ENCODE results near the gene RAB44. TPM values are rescaled to one million over a fixed set of nuclear protein-coding genes. Genes with fewer than 3 reads are reported as not detected.
"Not testable (repeated sequence)": the region's sequence is repeated elsewhere in the genome, so short reads cannot be mapped to it uniquely, and the experiment has no call there.

RAB44 gene
- total RNA-seq, 1 experiment from 2014 or later = 0.11 TPM

DNA sequence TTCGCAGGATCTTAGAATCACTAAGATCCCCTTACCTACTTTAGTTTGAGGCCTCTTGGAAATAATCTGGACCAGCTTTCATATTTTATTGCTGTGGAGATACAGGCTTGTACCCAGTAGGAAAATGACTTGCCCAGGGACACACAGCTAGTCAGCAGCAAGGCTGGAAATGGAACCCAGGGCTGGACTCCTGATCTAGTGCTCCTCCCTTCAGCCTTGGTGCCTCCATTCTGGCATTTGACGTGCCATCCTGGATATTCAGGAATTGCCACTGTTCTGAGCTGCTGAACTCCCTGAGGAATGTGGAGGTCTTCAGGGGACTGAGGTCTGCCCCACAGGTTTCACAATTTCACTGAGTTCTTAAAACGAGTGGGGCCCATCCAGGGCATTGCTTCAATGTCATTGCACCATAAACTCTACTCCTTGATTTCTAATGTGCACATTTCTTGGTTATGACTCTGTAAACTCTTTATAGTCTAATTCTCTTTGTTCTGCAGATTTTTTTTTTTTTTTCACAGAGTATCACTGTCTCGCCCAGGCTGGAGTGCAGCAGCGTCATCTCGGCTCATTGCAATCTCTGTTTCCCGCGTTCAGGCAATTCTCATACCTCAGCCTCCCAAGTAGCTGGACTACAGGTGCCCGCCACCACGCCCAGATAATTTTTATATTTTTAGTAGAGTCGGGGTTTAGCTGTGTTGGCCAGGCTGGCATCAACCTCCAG lies 45.8 kb upstream of the RAB44 start:
- Mint-ChIP-seq H3K4me1 (peaks cover 21% of the 10 kb centered on the region), H3K27me3 (ENCODE audit: low read depth) (no peaks in the 10 kb centered on the region), H3K36me3 (no peaks in the 10 kb centered on the region), H3K9me3 (no peaks in the 10 kb centered on the region), H3K4me3 (no peak overlapping the region), H3K27ac (no peak overlapping the region)
- ChIA-PET CTCF (no interaction called here), POLR2A (interaction anchor here (0.7 kb wide), 1 partner anchor 1167 kb away, joined by 3 read pairs; no protein-coding TSS in a partner anchor)
- no peak for DNase-seq (ENCODE audit: low spot score)
- TF ChIP-seq TCF7 (CRISPR knock-in tag; IDR thresholded peaks at IDR 0.05; ENCODE audit: low read depth) (no peak), ZNF396 (CRISPR knock-in tag; IDR thresholded peaks at IDR 0.05; ENCODE audit: borderline replicate concordance) (no peak)
- ATAC-seq = no peak

DNA sequence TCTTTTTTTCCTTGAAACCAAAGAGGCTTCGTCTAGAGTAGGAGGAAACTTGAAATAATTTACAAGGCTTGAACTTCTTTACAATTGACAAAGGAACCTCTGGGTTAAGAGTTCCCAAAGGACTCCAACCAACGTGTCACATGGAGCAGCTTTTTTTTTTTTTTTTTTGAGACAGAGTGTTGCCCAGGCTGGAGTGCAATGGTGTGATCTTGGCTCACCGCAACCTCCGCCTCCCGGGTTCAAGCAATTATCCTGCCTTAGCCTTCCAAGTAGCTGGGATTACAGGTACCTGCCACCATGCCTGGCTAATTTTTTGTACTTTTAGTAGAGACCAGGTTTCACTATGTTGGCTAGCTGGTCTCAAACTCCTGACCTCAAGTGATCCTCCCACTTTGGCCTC lies 43.2 kb upstream of the RAB44 start:
- H3K4me3 Mint-ChIP-seq; H3K27me3 Mint-ChIP-seq (ENCODE audit: low read depth); H3K9me3 Mint-ChIP-seq; H3K27ac Mint-ChIP-seq; ATAC-seq; H3K36me3 Mint-ChIP-seq; DNase-seq (ENCODE audit: low spot score); POLR2A ChIA-PET: not testable (repeated sequence)
- CTCF ChIA-PET = interaction anchor here (1.2 to 1.3 kb wide), 2 partner anchors 23 to 39 kb away, joined by 4 to 6 read pairs; no protein-coding TSS in a partner anchor
- H3K4me1 Mint-ChIP-seq = peaks cover 19% of the 10 kb centered on the region

DNA sequence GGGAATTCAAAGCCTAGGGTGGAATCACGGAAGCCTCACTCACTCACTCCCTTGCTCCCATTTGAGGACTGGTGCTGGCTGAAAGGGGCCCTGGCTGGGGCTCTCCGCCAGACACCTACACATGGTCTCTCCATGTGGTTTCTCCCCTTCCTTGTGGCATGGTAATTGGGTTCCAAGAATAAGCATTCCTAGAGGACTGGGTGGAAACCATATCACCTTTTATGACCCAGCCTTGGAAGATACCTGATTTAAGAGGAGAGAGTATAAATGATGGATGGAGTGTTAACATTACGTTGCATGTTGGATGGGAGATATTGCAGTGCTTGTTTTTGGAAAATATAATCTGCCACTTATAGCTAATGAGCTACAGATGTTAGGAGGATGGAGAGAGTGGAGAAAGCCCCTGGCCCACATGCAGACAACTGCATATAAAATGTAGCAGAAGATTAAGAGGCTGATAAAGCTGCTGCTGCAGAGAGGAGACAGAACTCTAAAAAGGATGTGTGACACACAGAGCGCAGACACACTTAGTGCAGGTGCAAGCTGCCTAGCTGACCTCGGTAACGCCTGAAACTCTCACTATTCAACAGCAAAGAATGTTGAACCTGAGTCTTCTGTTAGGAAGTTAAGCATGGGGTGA lies 42.4 kb upstream of the RAB44 start:
- Mint-ChIP-seq H3K36me3 (no peaks in the 10 kb centered on the region), H3K4me1 (peaks cover 14% of the 10 kb centered on the region), H3K4me3 (no peak overlapping the region), H3K27me3 (ENCODE audit: low read depth) (0 out of 2 replicates have a peak, but pooled peaks cover 2% of the 10 kb centered on the region), H3K27ac (no peak overlapping the region), H3K9me3 (no peaks in the 10 kb centered on the region)
- POLR2A ChIA-PET = no interaction called here
- no peak for DNase-seq (ENCODE audit: low spot score)
- CTCF ChIA-PET = interaction anchor here (1.0 to 1.3 kb wide), 3 partner anchors 19 to 40 kb away, joined by 3 to 6 read pairs (median 4); no protein-coding TSS in a partner anchor
- TF ChIP-seq SMAD3 (CRISPR knock-in tag; IDR thresholded peaks at IDR 0.05; ENCODE audit: borderline replicate concordance) = no peak
- no peak for TF ChIP-seq HMGA2 (CRISPR knock-in tag; IDR thresholded peaks at IDR 0.05)
- TF ChIP-seq NFYB (CRISPR knock-in tag; conservative IDR thresholded peaks at IDR 0.05; ENCODE audit: low read depth) = no peak
- no peak for TF ChIP-seq CBFB (CRISPR knock-in tag; IDR thresholded peaks at IDR 0.05; ENCODE audit: low read depth)
- no peak for TF ChIP-seq ZNF423 (CRISPR knock-in tag; IDR thresholded peaks at IDR 0.05)
- TF ChIP-seq, protein P1, sequence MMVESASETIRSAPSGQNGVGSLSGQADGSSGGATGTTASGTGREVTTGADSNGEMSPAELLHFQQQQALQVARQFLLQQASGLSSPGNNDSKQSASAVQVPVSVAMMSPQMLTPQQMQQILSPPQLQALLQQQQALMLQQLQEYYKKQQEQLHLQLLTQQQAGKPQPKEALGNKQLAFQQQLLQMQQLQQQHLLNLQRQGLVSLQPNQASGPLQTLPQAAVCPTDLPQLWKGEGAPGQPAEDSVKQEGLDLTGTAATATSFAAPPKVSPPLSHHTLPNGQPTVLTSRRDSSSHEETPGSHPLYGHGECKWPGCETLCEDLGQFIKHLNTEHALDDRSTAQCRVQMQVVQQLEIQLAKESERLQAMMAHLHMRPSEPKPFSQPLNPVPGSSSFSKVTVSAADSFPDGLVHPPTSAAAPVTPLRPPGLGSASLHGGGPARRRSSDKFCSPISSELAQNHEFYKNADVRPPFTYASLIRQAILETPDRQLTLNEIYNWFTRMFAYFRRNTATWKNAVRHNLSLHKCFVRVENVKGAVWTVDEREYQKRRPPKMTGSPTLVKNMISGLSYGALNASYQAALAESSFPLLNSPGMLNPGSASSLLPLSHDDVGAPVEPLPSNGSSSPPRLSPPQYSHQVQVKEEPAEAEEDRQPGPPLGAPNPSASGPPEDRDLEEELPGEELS (CRISPR knock-in tag; IDR thresholded peaks at IDR 0.05) = no peak
- TF ChIP-seq JAZF1 (CRISPR knock-in tag; IDR thresholded peaks at IDR 0.05) = no peak
- TF ChIP-seq, protein P2, sequence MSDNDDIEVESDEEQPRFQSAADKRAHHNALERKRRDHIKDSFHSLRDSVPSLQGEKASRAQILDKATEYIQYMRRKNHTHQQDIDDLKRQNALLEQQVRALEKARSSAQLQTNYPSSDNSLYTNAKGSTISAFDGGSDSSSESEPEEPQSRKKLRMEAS (CRISPR knock-in tag; IDR thresholded peaks at IDR 0.05) = no peak
- no peak for TF ChIP-seq ZNF317 (CRISPR knock-in tag; IDR thresholded peaks at IDR 0.05; ENCODE audit: borderline replicate concordance, low read depth)
- TF ChIP-seq KAT7 (CRISPR knock-in tag; IDR thresholded peaks at IDR 0.05; ENCODE audit: borderline replicate concordance) = no peak
- TF ChIP-seq, protein P3, sequence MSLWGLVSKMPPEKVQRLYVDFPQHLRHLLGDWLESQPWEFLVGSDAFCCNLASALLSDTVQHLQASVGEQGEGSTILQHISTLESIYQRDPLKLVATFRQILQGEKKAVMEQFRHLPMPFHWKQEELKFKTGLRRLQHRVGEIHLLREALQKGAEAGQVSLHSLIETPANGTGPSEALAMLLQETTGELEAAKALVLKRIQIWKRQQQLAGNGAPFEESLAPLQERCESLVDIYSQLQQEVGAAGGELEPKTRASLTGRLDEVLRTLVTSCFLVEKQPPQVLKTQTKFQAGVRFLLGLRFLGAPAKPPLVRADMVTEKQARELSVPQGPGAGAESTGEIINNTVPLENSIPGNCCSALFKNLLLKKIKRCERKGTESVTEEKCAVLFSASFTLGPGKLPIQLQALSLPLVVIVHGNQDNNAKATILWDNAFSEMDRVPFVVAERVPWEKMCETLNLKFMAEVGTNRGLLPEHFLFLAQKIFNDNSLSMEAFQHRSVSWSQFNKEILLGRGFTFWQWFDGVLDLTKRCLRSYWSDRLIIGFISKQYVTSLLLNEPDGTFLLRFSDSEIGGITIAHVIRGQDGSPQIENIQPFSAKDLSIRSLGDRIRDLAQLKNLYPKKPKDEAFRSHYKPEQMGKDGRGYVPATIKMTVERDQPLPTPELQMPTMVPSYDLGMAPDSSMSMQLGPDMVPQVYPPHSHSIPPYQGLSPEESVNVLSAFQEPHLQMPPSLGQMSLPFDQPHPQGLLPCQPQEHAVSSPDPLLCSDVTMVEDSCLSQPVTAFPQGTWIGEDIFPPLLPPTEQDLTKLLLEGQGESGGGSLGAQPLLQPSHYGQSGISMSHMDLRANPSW (CRISPR knock-in tag; conservative IDR thresholded peaks at IDR 0.05; ENCODE audit: low read depth) = no peak
- TF ChIP-seq, protein P4, sequence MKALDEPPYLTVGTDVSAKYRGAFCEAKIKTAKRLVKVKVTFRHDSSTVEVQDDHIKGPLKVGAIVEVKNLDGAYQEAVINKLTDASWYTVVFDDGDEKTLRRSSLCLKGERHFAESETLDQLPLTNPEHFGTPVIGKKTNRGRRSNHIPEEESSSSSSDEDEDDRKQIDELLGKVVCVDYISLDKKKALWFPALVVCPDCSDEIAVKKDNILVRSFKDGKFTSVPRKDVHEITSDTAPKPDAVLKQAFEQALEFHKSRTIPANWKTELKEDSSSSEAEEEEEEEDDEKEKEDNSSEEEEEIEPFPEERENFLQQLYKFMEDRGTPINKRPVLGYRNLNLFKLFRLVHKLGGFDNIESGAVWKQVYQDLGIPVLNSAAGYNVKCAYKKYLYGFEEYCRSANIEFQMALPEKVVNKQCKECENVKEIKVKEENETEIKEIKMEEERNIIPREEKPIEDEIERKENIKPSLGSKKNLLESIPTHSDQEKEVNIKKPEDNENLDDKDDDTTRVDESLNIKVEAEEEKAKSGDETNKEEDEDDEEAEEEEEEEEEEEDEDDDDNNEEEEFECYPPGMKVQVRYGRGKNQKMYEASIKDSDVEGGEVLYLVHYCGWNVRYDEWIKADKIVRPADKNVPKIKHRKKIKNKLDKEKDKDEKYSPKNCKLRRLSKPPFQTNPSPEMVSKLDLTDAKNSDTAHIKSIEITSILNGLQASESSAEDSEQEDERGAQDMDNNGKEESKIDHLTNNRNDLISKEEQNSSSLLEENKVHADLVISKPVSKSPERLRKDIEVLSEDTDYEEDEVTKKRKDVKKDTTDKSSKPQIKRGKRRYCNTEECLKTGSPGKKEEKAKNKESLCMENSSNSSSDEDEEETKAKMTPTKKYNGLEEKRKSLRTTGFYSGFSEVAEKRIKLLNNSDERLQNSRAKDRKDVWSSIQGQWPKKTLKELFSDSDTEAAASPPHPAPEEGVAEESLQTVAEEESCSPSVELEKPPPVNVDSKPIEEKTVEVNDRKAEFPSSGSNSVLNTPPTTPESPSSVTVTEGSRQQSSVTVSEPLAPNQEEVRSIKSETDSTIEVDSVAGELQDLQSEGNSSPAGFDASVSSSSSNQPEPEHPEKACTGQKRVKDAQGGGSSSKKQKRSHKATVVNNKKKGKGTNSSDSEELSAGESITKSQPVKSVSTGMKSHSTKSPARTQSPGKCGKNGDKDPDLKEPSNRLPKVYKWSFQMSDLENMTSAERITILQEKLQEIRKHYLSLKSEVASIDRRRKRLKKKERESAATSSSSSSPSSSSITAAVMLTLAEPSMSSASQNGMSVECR (CRISPR knock-in tag; IDR thresholded peaks at IDR 0.05; ENCODE audit: borderline replicate concordance) = no peak
- TF ChIP-seq, protein P5, sequence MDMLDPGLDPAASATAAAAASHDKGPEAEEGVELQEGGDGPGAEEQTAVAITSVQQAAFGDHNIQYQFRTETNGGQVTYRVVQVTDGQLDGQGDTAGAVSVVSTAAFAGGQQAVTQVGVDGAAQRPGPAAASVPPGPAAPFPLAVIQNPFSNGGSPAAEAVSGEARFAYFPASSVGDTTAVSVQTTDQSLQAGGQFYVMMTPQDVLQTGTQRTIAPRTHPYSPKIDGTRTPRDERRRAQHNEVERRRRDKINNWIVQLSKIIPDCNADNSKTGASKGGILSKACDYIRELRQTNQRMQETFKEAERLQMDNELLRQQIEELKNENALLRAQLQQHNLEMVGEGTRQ (CRISPR knock-in tag; IDR thresholded peaks at IDR 0.05) = no peak
- TF ChIP-seq, protein P6, sequence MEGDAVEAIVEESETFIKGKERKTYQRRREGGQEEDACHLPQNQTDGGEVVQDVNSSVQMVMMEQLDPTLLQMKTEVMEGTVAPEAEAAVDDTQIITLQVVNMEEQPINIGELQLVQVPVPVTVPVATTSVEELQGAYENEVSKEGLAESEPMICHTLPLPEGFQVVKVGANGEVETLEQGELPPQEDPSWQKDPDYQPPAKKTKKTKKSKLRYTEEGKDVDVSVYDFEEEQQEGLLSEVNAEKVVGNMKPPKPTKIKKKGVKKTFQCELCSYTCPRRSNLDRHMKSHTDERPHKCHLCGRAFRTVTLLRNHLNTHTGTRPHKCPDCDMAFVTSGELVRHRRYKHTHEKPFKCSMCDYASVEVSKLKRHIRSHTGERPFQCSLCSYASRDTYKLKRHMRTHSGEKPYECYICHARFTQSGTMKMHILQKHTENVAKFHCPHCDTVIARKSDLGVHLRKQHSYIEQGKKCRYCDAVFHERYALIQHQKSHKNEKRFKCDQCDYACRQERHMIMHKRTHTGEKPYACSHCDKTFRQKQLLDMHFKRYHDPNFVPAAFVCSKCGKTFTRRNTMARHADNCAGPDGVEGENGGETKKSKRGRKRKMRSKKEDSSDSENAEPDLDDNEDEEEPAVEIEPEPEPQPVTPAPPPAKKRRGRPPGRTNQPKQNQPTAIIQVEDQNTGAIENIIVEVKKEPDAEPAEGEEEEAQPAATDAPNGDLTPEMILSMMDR (IDR thresholded peaks at IDR 0.05) = no peak
- ATAC-seq = no peak

All from WTC11 (cell line).